ENCODE measurements around the gene ACSBG1. TPM values are rescaled to one million over a fixed set of nuclear protein-coding genes. Genes with fewer than 3 reads are reported as not detected.

ACSBG1 gene
- total RNA-seq, 3 donors from 2014 or later: 0.32 to 5.2 (median 0.53) TPM

DNA sequence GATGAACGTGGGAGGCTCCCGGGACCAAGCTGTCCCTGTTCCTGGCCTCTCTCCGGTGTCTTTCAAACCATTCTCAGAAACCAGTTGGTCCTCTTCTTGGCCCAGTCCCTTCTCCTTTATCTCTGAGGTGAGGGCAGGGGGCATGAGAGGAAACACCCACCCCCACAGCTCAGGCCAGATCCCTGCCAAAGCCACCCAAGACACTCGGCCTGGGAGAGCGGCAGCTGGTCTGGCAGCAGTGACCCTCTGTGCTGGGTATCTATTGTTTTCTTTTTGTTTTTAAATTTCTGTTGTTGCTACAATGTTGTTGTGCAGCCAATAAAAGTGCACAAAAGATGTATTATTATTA, 27.3 kb downstream of the ACSBG1 start:
- H3K4me1 ChIP-seq (ENCODE audit: low read depth): peaks cover 13% of the 10 kb centered on the region
- no peak for ATAC-seq
- TF ChIP-seq, protein P1, sequence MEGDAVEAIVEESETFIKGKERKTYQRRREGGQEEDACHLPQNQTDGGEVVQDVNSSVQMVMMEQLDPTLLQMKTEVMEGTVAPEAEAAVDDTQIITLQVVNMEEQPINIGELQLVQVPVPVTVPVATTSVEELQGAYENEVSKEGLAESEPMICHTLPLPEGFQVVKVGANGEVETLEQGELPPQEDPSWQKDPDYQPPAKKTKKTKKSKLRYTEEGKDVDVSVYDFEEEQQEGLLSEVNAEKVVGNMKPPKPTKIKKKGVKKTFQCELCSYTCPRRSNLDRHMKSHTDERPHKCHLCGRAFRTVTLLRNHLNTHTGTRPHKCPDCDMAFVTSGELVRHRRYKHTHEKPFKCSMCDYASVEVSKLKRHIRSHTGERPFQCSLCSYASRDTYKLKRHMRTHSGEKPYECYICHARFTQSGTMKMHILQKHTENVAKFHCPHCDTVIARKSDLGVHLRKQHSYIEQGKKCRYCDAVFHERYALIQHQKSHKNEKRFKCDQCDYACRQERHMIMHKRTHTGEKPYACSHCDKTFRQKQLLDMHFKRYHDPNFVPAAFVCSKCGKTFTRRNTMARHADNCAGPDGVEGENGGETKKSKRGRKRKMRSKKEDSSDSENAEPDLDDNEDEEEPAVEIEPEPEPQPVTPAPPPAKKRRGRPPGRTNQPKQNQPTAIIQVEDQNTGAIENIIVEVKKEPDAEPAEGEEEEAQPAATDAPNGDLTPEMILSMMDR (IDR thresholded peaks at IDR 0.05): no peak
- no peak overlapping the region for H3K4me3 ChIP-seq
- intact Hi-C loops (cut with DNase I, micrococcal nuclease): no loop called here
- H3K9me3 ChIP-seq: no peaks in the 10 kb centered on the region
- no peak for DNase-seq
- no peaks in the 10 kb centered on the region for H3K36me3 ChIP-seq (ENCODE audit: low read depth)

DNA sequence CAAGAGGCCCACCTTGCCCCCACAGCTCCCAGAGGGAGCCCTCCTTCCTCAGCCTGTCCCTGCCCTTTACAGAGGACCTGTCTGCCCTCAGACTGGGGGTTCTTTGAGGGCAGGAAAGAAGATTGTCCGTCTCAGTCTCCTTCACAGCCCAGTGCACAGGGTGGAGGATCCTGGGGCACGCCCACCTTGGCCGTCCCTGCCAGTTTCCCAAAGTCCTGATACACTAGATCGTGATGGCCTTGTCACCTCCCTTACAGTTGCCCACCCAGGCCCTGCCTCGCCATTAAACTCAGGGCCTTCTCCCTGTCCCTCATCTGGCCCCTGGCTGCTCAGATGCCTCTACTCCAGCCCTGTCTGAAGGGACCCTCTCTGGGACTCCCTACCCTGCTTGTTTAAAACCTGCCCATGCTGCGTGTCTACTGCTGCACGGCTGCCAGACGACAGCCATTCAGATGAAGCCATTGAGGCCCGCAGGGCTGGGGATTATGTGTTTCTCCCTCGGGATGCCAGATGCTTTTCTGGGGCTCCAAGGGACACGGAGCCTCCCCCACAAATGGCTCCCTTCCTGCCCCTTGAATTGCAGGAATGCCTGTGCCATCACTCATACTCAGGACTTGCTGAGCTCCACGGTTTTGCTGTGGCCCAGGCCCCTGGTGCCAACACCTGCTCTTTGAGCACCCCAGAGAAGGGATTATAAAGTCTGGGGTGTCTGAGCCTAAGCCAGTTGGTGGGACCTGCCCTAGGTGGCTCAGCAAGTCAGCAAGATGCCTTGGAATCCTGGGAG, 27.8 kb downstream of the ACSBG1 start:
- TF ChIP-seq, protein P1 (IDR thresholded peaks at IDR 0.05): no peak
- intact Hi-C loops (cut with DNase I, micrococcal nuclease): no loop called here
- no peak overlapping the region for H3K4me3 ChIP-seq
- H3K36me3 ChIP-seq (ENCODE audit: low read depth): no peaks in the 10 kb centered on the region
- H3K9me3 ChIP-seq: no peaks in the 10 kb centered on the region
- no peak for ATAC-seq
- DNase-seq: no peak
- H3K4me1 ChIP-seq (ENCODE audit: low read depth): peaks cover 11% of the 10 kb centered on the region

DNA sequence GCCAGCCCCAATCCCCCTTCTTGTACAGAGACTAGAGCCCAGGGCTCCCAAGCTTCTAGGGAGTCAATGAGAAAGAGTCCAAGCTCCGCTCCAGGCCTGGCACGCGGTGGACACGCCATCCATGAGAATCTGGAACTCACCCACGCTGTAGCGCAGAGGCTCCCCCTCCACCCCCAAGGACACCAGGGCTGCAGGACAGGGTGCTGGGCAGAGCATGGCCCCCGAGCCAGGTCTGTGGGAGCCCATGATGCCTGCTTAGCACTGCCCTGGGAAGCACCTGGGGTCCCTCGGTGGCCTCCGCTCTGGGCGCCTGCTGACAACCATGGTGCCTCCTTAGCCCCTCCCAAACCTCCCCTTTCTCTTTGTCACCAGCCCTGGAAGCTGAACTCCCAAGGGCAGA, 28.5 kb downstream of the ACSBG1 start:
- DNase-seq (no peak), ATAC-seq (no peak)
- intact Hi-C loops (cut with DNase I, micrococcal nuclease): no loop called here
- Histone ChIP-seq H3K9me3 (no peaks in the 10 kb centered on the region), H3K4me1 (ENCODE audit: low read depth) (peaks cover 11% of the 10 kb centered on the region), H3K36me3 (ENCODE audit: low read depth) (no peaks in the 10 kb centered on the region), H3K4me3 (no peak overlapping the region)
- TF ChIP-seq, protein P1 (IDR thresholded peaks at IDR 0.05): no peak

DNA sequence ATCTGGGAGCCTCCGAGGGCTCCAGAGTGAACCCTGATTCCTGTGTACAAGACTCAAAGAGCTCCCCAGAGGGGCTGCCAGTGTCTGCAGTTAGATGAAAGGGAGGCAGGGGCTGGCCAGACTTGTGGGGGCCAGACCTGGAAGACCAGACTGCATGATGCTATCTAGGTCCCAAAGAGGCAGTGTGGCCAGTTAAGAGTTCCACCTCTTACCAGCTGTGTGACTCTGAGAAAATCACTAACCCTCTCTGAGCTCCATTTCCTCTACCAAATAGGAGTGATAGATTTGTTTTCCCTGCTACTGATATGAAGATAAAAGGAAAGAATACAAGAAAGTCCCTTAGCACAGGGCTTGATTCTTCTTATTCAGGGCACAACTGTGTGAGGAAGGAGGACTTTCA, 29.0 kb downstream of the ACSBG1 start:
- TF ChIP-seq, protein P1 (IDR thresholded peaks at IDR 0.05): no peak
- H3K4me3 ChIP-seq: no peak overlapping the region
- H3K36me3 ChIP-seq (ENCODE audit: low read depth): no peaks in the 10 kb centered on the region
- peaks cover 8% of the 10 kb centered on the region for H3K4me1 ChIP-seq (ENCODE audit: low read depth)
- H3K9me3 ChIP-seq: no peaks in the 10 kb centered on the region
- ATAC-seq (no peak), DNase-seq (no peak)
- intact Hi-C loops (cut with DNase I, micrococcal nuclease): no loop called here

DNA sequence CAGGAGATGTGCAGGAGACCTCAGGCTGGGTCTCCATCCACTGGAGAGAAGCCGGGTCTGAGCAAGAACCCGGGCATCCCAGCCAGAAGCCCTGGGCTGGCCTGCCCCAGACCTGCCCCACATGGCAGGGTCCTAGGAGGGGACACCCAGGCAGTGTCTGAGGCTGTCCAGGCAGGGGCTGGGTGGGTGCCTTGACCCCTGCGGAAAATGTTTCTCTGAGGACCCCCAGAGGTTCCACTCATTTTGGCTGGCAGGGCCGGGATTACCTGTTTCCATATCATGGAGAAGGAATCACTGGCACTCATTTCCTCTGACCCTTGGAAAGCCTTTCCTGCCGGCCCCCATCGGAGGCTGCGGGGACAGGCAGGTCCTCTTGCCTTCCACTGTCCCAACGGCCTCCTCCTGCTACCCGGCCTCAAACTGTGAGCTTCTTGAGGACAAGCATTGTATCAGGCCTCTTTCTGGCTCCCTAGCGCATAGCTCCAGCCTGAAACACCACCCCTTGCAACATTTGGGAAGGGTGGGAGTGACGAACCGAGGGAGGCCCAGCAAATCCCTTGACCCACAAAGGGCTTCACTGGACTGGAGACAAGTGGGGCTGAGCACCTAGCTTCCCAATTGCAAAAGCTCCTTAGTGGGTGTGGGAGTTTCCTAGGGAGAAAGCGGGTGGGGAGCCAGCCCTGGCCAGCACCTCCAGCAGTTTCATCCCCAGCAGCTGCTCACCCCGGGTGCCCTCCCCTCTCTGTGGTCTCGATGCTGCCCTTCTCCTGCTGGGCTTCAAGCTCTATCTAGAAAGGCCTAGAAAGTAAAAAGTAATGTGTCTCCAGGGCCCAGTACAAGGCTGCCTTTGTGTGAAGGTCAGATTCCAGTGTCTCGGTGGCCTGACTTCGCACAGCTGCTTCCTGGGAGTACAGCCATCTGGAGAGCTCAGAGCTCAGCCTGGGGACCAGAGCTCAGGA, 29.7 kb downstream of the ACSBG1 start:
- intact Hi-C loops (cut with DNase I, micrococcal nuclease): no loop called here
- Histone ChIP-seq H3K9me3 (no peaks in the 10 kb centered on the region), H3K4me1 (ENCODE audit: low read depth) (peaks cover 3% of the 10 kb centered on the region), H3K36me3 (ENCODE audit: low read depth) (no peaks in the 10 kb centered on the region), H3K4me3 (no peak overlapping the region)
- no peak for ATAC-seq
- DNase-seq: no peak
- TF ChIP-seq, protein P1 (IDR thresholded peaks at IDR 0.05): no peak

Measured in mucosa of descending colon (tissue), 3 donors.